ENCODE results near the gene ASB2.

GRCh38 chr14:93956514-93957332 is 19.6 kb downstream of the ASB2 start:
- TF ChIP-seq EZH2 (IDR thresholded peaks at IDR 0.05; ENCODE audit: low read length) (no peak), CTCF (optimal IDR thresholded peaks at IDR 0.05 in 1 of 3, IDR thresholded peaks at IDR 0.05 in 1 of 3, conservative IDR thresholded peaks at IDR 0.05 in 1 of 3; ENCODE audit: extremely low read depth in 1 of 3, insufficient read depth in 2 of 3, low read length in 3 of 3) (no peak)

All from keratinocyte (primary cell).